ENCODE measurements around the gene RNF113B.

The RNF113B gene

GRCh38 chr13:98141091-98141490 is 36.0 kb downstream of the RNF113B start:
- DNase-seq (ENCODE audit: low spot score), result no peak

DNA sequence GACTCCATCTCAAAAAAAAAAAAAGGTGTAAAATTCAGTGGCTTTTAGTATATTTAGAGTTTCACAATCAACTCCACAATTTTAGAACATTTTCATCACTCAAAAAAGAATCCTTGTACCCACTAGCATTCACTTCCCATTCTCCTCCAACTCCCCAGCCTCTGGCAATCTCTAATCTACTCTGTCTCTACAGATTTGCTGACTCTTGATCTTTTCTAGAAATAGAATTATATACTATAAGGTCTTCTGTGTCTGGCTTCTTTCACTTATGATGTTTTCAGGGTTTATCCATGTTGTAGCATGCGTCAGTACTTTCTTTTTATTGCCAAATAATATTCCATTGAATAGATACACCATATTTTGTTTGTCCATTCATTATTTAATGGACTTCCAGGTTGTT is 42.2 kb downstream of the RNF113B start:
- DNase-seq (ENCODE audit: low spot score), result no peak

DNA sequence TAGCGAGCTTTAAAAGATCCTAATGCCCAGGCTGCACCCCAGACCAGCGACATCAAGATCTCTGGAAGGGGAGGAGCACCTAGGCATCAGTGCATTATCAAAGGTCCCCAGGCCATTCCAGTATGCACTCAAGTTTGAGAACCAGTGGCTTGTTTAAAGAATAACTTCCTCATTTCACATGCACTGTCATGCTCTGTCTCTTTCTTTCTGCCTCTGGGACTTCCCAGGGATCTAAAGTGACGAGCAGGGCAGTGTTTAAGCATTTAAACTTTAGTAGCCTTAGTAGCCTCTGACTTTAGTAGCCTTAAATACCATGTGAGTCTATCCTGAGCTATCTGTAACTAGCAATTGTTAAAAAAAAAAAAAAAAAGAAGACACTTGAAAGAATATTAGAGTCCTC is 43.1 kb downstream of the RNF113B start:
- DNase-seq (ENCODE audit: low spot score), result no peak

DNA sequence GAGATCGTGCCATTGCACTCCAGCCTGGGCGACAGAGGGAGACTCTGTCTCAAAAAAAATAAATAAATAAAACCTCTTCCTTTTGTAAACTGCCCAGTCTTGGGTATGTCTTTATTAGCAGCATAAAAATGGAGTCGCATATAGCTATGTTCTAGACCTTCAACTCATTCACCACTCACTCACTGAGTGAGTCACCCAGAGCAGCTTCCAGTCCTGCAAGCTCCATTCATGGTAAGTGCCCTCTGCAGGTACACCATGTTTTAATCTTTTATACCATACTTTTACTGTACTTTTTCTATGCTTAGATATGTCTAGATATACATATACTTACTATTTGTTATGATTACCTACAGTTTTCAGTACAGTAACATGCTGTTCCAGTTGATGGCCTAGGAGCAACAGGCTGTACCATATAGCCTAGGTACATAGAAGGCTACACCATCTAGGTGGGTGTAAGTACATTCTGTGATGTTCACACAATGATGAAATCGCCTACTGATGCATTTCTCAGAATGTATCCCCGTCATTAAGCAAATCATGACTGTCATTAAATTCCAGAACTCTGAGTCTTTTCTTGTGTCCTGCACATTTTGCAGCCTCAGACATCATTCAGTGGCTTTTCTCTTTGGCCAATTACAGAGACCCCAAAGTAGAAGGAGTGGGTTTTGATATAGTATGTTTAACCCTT is 47.9 kb downstream of the RNF113B start:
- DNase-seq (ENCODE audit: low spot score), result no peak

Measured in CD4-positive, alpha-beta T cell treated with Interleukin-6 at 100 ng/mL for 8 hours (primary cell).